IMR-90 (cell line): ENCODE measurements around the gene PRRC2B. TPM values are rescaled to one million over a fixed set of nuclear protein-coding genes. Genes with fewer than 3 reads are reported as not detected.
A peak's percentile ranks its signal among the peaks of the same experiment; 100 is the strongest.

Experiments used
- ATAC-seq: fragments of 200-7000 bp; cut with Tn5 transposase; 2 replicates; pipeline ENCODE4 v1.9.1; 2020; ENCODE audit warnings: low read depth, mild to moderate bottlenecking, moderate library complexity
- BruUV-seq: library from RNA; stranded (reverse); fragments of 400-500 nt; replicated peaks from 2 replicates; lab custom pipeline; 2021; lab: Mats Ljungman, UMichigan
- CTCF ChIA-PET: fragments of 300-600 bp; formaldehyde crosslinking; extraction: SDS; loops from one replicate; lab custom pipeline; 2021; ENCODE audit warnings: antibody characterized with exemption; lab: Yijun Ruan, JAX
- POLR2A ChIA-PET: fragments of 300-600 bp; sonication (Branson Sonifier 250); formaldehyde crosslinking; loops from one replicate; lab custom pipeline; 2022; ENCODE audit warnings: antibody characterized with exemption; ENCODE audit not compliant: unreplicated experiment; lab: Charles Lee
- DNase-seq: peaks from one replicate; pipeline ENCODE4 v3.0.0; 2013
- H2AFZ ChIP-seq: replicated peaks from 2 replicates; pipeline ENCODE3; 2013; ENCODE audit warnings: low read length, mild to moderate bottlenecking; ENCODE audit not compliant: poor library complexity
- H2AK5ac ChIP-seq: 2 replicates; pipeline ENCODE4 v1.6.1; 2013; ENCODE audit warnings: low read depth, low read length, inconsistent platforms
- H2AK9ac ChIP-seq: replicated peaks from 2 replicates; pipeline ENCODE3; 2013; ENCODE audit warnings: mild to moderate bottlenecking, low read depth, low read length, moderate library complexity; ENCODE audit not compliant: poor library complexity
- H2BK120ac ChIP-seq: 2 replicates; pipeline ENCODE4 v1.6.1; 2013; ENCODE audit warnings: low read depth, low read length, inconsistent platforms
- H2BK15ac ChIP-seq: 3 replicates; pipeline ENCODE4 v1.6.1; 2013; ENCODE audit warnings: low read depth, low read length, inconsistent platforms
- H2BK20ac ChIP-seq: 2 replicates; pipeline ENCODE4 v1.6.1; 2013; ENCODE audit warnings: low read depth, mild to moderate bottlenecking, inconsistent platforms, low read length, moderate library complexity
- H2BK5ac ChIP-seq: 2 replicates; pipeline ENCODE4 v1.6.1; 2013; ENCODE audit warnings: mild to moderate bottlenecking, low read depth, low read length, inconsistent platforms; ENCODE audit not compliant: poor library complexity, severe bottlenecking
- H3K14ac ChIP-seq: replicated peaks from 2 replicates; pipeline ENCODE4 v1.6.1; 2013; ENCODE audit warnings: low read depth, low read length, inconsistent platforms
- H3K18ac ChIP-seq: 2 replicates; pipeline ENCODE4 v1.6.1; 2013; ENCODE audit warnings: low read depth, low read length, control low read depth
- H3K23ac ChIP-seq: 2 replicates; pipeline ENCODE4 v1.6.1; 2013; ENCODE audit warnings: low read depth, low read length, inconsistent platforms
- H3K27ac ChIP-seq: 2 replicates; pipeline ENCODE4 v1.5.1; 2013; ENCODE audit warnings: mild to moderate bottlenecking, control low read depth, low read length; ENCODE audit not compliant: insufficient read depth
- H3K27me3 ChIP-seq: 2 replicates; pipeline ENCODE4 v1.6.1; 2013; ENCODE audit warnings: low read length; ENCODE audit not compliant: control insufficient read depth, insufficient read depth
- H3K36me3 ChIP-seq: 2 replicates; pipeline ENCODE4 v1.6.1; 2013; ENCODE audit warnings: low read length, mixed read lengths; ENCODE audit not compliant: control insufficient read depth, insufficient read depth
- H3K4ac ChIP-seq: 2 replicates; pipeline ENCODE4 v1.6.1; 2013; ENCODE audit warnings: low read depth, low read length, inconsistent platforms
- H3K4me1 ChIP-seq: 2 replicates; pipeline ENCODE4 v1.6.1; 2013; ENCODE audit warnings: low read length, mixed read lengths; ENCODE audit not compliant: control insufficient read depth, insufficient read depth
- H3K4me2 ChIP-seq: 2 replicates; pipeline ENCODE4 v1.6.1; 2013; ENCODE audit warnings: low read depth, mild to moderate bottlenecking, control low read depth, low read length, moderate library complexity
- H3K4me3 ChIP-seq: 2 replicates; pipeline ENCODE4 v1.5.1; 2013; ENCODE audit warnings: low read depth, mild to moderate bottlenecking, control low read depth, low read length, moderate library complexity; ENCODE audit not compliant: insufficient read depth
- H3K56ac ChIP-seq: 2 replicates; pipeline ENCODE4 v1.6.1; 2013; ENCODE audit warnings: low read length, inconsistent platforms; ENCODE audit not compliant: insufficient read depth; ENCODE audit errors: extremely low read depth
- H3K79me1 ChIP-seq, 2 experiments: 2 replicates each; pipeline ENCODE4 v1.6.1; 2013; ENCODE audit warnings: low read length in 2 of 2, inconsistent platforms in 1 of 2, low read depth in 1 of 2
- H3K9ac ChIP-seq: 2 replicates; pipeline ENCODE4 v1.6.1; 2013; ENCODE audit warnings: low read depth, low read length, control low read depth
- H3K9me1 ChIP-seq: 2 replicates; pipeline ENCODE4 v1.6.1; 2013; ENCODE audit warnings: low read length, inconsistent platforms; ENCODE audit not compliant: insufficient read depth
- H3K9me3 ChIP-seq: 2 replicates; pipeline ENCODE4 v1.6.1; 2013; ENCODE audit warnings: low read length; ENCODE audit not compliant: control insufficient read depth, insufficient read depth
- H4K20me1 ChIP-seq: 2 replicates; pipeline ENCODE4 v1.6.1; 2013; ENCODE audit warnings: low read length, inconsistent platforms; ENCODE audit not compliant: insufficient read depth
- H4K5ac ChIP-seq: 2 replicates; pipeline ENCODE4 v1.6.1; 2013; ENCODE audit warnings: mild to moderate bottlenecking, low read depth, low read length, control low read depth
- H4K8ac ChIP-seq, 2 experiments: 2 replicates each; pipeline ENCODE4 v1.6.1; 2013; ENCODE audit warnings: low read depth in 2 of 2, low read length in 2 of 2, control low read depth in 1 of 2, inconsistent platforms in 1 of 2
- H4K91ac ChIP-seq: 2 replicates; pipeline ENCODE4 v1.6.1; 2013; ENCODE audit warnings: low read depth, low read length, inconsistent platforms; ENCODE audit not compliant: insufficient read depth
- BHLHE40 ChIP-seq: fragments of 150-350 bp; IDR thresholded peaks from 2 replicates; pipeline ENCODE4 v1.6.1; 2016; ENCODE audit warnings: mild to moderate bottlenecking, low read depth, low read length
- CEBPB ChIP-seq: IDR thresholded peaks from 2 replicates; pipeline ENCODE4 v1.6.1; 2012; ENCODE audit warnings: low read depth, low read length, improper control_type of control experiment
- CHD1 ChIP-seq: IDR thresholded peaks from 2 replicates; pipeline ENCODE4 v1.6.1; 2012; ENCODE audit warnings: low read depth, low read length, improper control_type of control experiment
- MAFK ChIP-seq: IDR thresholded peaks from 2 replicates; pipeline ENCODE4 v1.6.1; 2012; ENCODE audit warnings: low read depth, low read length, improper control_type of control experiment
- MAZ ChIP-seq: IDR thresholded peaks from 2 replicates; pipeline ENCODE4 v1.6.1; 2012; ENCODE audit warnings: low read depth, mild to moderate bottlenecking, low read length, improper control_type of control experiment, moderate library complexity, borderline replicate concordance
- RAD21 ChIP-seq: IDR thresholded peaks from 2 replicates; pipeline ENCODE4 v1.6.1; 2012; ENCODE audit warnings: low read length, improper control_type of control experiment
- RCOR1 ChIP-seq: IDR thresholded peaks from 2 replicates; pipeline ENCODE4 v1.6.1; 2012; ENCODE audit warnings: mild to moderate bottlenecking, low read length, improper control_type of control experiment; ENCODE audit not compliant: insufficient replicate concordance
- SMC3 ChIP-seq: fragments of 150-350 bp; IDR thresholded peaks from 2 replicates; pipeline ENCODE4 v1.6.1; 2016; ENCODE audit warnings: low read depth, mild to moderate bottlenecking, antibody characterized with exemption, low read length, moderate library complexity
- WGBS, 2 experiments: methylation state at CpG; one replicate each; pipeline versions ENCODE4 v1.1.5 to v1.1.7; 2013; ENCODE audit warnings: missing lambda C conversion rate in 2 of 2; ENCODE audit not compliant: insufficient read length in 1 of 2; ENCODE audit errors: extremely low coverage in 2 of 2; 5-methylcytosine and 5-hydroxymethylcytosine counted together
- dilution Hi-C: fragments of 300-500 bp; cut with HindIII; formaldehyde crosslinking; loops from one replicate; pipeline ENCODE4 v1.14.3; 2018; ENCODE audit warnings: low sequenced_read_pairs; ENCODE audit not compliant: unreplicated experiment
- in situ Hi-C: fragments of 300-500 bp; cut with MboI; formaldehyde crosslinking; loops from 3 replicates; pipeline ENCODE4 v1.14.3; 2019; ENCODE audit warnings: low sequenced_read_pairs, inconsistent platforms, mixed read lengths
- intact Hi-C: fragments of 100-400 bp; cut with micrococcal nuclease; formaldehyde crosslinking; loops from 2 replicates; pipeline ENCODE4 v1.10.0; 2022
- polyA plus RNA-seq, 3 experiments: library from polyadenylated mRNA; depleted of rRNA; stranded (reverse); fragments of >200 nt; gene quantifications; 2 replicates each; pipeline ENCODE4 v1.2.3, GENCODE V29; 2012; ENCODE audit warnings: low replicate concordance in 1 of 3
- total RNA-seq: library from RNA; depleted of rRNA; stranded (reverse); fragments of >200 nt; gene quantifications from 2 replicates; pipeline ENCODE4 v1.2.3, GENCODE V29; 2012
- TF ChIP-seq, protein P1 (sequence below): fragments of 150-350 bp; IDR thresholded peaks from 2 replicates; pipeline ENCODE4 v1.6.1; 2017; ENCODE audit warnings: mild to moderate bottlenecking, antibody characterized with exemption, low read length, low read depth
- TF ChIP-seq, protein P2 (sequence below): conservative IDR thresholded peaks from 2 replicates; pipeline ENCODE4 v1.5.1; 2012; ENCODE audit warnings: mild to moderate bottlenecking, low read depth, low read length, improper control_type of control experiment

The PRRC2B gene
- total and polyA plus RNA-seq, 2 of the 4 experiments (the other 2 are of a cell fraction), result 19.4 to 39.1 TPM

DNA sequence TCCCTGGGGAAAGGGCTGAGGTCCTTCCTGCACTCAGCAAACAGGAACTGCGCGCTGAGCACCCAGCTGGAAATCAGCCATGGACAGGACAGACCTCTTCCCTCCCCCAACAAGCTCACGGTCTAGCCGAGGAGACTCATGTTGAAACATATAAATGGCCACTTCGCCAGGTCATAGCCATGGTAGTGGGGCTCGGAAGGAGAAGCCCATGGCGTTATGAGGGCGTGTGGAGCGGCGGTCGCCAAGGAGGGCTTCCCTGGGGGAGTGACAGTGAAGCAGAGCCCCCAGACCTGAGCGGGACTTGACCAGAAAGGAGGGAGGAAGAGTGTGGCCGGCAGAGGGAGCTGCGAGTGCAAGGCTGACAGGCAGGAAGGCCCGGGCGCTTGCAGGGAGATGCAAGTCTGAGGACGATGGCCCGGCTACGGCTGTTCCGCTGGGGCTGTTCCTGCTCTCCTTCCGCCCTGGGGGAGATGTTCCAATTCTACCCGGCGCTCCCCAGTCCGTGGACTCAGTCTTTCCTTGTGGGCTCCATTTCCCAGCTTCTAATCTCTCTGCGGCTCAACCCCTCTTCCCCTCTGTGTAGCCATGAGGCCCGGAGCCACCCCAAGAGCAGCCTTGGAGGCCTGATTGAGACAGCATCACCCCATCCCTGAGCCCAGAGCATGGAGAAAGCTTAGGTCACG lies 43.9 kb upstream of the PRRC2B start:
- dilution Hi-C loops (no loop called here), intact Hi-C loops (loop anchor here (1.0 to 5.0 kb wide), 2 partner anchors 67 to 128 kb away; no protein-coding TSS in a partner anchor), in situ Hi-C loops (no loop called here)
- Histone ChIP-seq H4K5ac (peak overlapping the region; percentile 44; the same call in 1 of the 2 replicates), H3K4me3 (peak overlapping the region; percentile 23; the same call in 1 of the 2 replicates), H3K9me3 (no peaks in the 10 kb centered on the region), H3K4me1 (no peaks in the 10 kb centered on the region), H2BK20ac (no peak overlapping the region), H3K79me1 (no peaks in the 10 kb centered on the region), H2AFZ (peak overlapping the region; percentile 96), H3K27me3 (no peaks in the 10 kb centered on the region; the same call in 1 of the 2 replicates), H3K18ac (no peak overlapping the region), H3K56ac (no peak overlapping the region), H4K8ac (peak overlapping the region in 1 of 2 experiments; percentile 71; a peak in 1 of 4 replicates), H3K4ac (peak overlapping the region; percentile 37), H2BK120ac (peak overlapping the region; percentile 39; the same call in 1 of the 2 replicates), H4K91ac (peak overlapping the region; percentile 28; the same call in 1 of the 2 replicates), H2BK15ac (no peak overlapping the region), H2AK9ac (peak overlapping the region; percentile 58), H3K9me1 (no peaks in the 10 kb centered on the region), H3K23ac (no peak overlapping the region), H2AK5ac (no peak overlapping the region), H3K9ac (peak overlapping the region; percentile 42; the same call in 1 of the 2 replicates), H3K36me3 (no peaks in the 10 kb centered on the region), H2BK5ac (no peak overlapping the region), H3K14ac (peak overlapping the region; percentile 72; the same call in 1 of the 2 replicates), H3K27ac (no peak overlapping the region), H3K4me2 (peak overlapping the region; percentile 93), H4K20me1 (no peaks in the 10 kb centered on the region; the same call in 1 of the 2 replicates)
- WGBS, 2 experiments, result 1% methylated on average over 14 of the region's 27 CpGs; no CpG with 5 or more reads in 1 of the 2 experiments
- DNase-seq, result peak; percentile 77
- TF ChIP-seq CEBPB (no peak), SMC3 (peak; percentile 80), MAFK (no peak), RCOR1 (no peak), CHD1 (no peak), RAD21 (peak; percentile 90), MAZ (peak; percentile 40; the same call in 1 of the 2 replicates), BHLHE40 (no peak)
- TF ChIP-seq, protein P1, sequence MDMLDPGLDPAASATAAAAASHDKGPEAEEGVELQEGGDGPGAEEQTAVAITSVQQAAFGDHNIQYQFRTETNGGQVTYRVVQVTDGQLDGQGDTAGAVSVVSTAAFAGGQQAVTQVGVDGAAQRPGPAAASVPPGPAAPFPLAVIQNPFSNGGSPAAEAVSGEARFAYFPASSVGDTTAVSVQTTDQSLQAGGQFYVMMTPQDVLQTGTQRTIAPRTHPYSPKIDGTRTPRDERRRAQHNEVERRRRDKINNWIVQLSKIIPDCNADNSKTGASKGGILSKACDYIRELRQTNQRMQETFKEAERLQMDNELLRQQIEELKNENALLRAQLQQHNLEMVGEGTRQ, result no peak
- TF ChIP-seq, protein P2, sequence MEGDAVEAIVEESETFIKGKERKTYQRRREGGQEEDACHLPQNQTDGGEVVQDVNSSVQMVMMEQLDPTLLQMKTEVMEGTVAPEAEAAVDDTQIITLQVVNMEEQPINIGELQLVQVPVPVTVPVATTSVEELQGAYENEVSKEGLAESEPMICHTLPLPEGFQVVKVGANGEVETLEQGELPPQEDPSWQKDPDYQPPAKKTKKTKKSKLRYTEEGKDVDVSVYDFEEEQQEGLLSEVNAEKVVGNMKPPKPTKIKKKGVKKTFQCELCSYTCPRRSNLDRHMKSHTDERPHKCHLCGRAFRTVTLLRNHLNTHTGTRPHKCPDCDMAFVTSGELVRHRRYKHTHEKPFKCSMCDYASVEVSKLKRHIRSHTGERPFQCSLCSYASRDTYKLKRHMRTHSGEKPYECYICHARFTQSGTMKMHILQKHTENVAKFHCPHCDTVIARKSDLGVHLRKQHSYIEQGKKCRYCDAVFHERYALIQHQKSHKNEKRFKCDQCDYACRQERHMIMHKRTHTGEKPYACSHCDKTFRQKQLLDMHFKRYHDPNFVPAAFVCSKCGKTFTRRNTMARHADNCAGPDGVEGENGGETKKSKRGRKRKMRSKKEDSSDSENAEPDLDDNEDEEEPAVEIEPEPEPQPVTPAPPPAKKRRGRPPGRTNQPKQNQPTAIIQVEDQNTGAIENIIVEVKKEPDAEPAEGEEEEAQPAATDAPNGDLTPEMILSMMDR, result peak; percentile 84
- CTCF ChIA-PET, result interaction anchor here (0.7 to 1.9 kb wide), 7 partner anchors 15 to 160 kb away, joined by 3 to 5 read pairs (median 3); no protein-coding TSS in a partner anchor
- POLR2A ChIA-PET, result no interaction called here
- BruUV-seq, result no TSS peak
- peak; percentile 99 for ATAC-seq
